Parathyroid adenoma (tissue), 2 donors: ENCODE measurements around the gene RAB3D.
"Not testable (repeated sequence)": the region's sequence is repeated elsewhere in the genome, so short reads cannot be mapped to it uniquely, and the experiment has no call there.

Source experiments
- H2AFZ ChIP-seq: fragments of 300-600 bp; sonication (generic); one replicate; pipeline ENCODE4 v1.7.0; 2017; ENCODE audit warnings: antibody characterized with exemption, mild to moderate bottlenecking
- H3K27ac ChIP-seq: fragments of 300-600 bp; sonication (generic); one replicate; pipeline ENCODE4 v1.7.0; 2017
- H3K27me3 ChIP-seq: fragments of 300-600 bp; sonication (generic); one replicate; pipeline ENCODE4 v1.7.0; 2017; ENCODE audit warnings: low read length; ENCODE audit not compliant: control insufficient read depth, insufficient read depth
- H3K36me3 ChIP-seq: fragments of 300-600 bp; sonication (generic); one replicate; pipeline ENCODE4 v1.7.0; 2017; ENCODE audit warnings: low read length; ENCODE audit not compliant: control insufficient read depth, insufficient read depth
- H3K4me1 ChIP-seq: fragments of 300-600 bp; sonication (generic); one replicate; pipeline ENCODE4 v1.7.0; 2017; ENCODE audit warnings: control low read depth
- H3K4me2 ChIP-seq: fragments of 300-600 bp; sonication (generic); one replicate; pipeline ENCODE4 v1.7.0; 2017; ENCODE audit warnings: low read length
- H3K4me3 ChIP-seq: fragments of 300-600 bp; sonication (generic); one replicate; pipeline ENCODE4 v1.7.0; 2017; ENCODE audit warnings: low read depth, low read length
- H3K79me2 ChIP-seq: fragments of 300-600 bp; sonication (generic); one replicate; pipeline ENCODE4 v1.7.0; 2017; ENCODE audit warnings: control low read depth
- H3K9ac ChIP-seq: fragments of 300-600 bp; sonication (generic); one replicate; pipeline ENCODE4 v1.7.0; 2017; ENCODE audit warnings: mild to moderate bottlenecking
- H3K9me3 ChIP-seq: fragments of 300-600 bp; sonication (generic); one replicate; pipeline ENCODE4 v1.7.0; 2017; ENCODE audit warnings: low read length; ENCODE audit not compliant: control insufficient read depth
- TF ChIP-seq, protein P1 (sequence below): fragments of 300-600 bp; sonication (generic); IDR thresholded peaks from one replicate; pipeline ENCODE4 v1.7.0; 2017; ENCODE audit warnings: antibody characterized with exemption, mild to moderate bottlenecking
- donor health status: primary hyperparathyroidism.

The RAB3D gene

DNA sequence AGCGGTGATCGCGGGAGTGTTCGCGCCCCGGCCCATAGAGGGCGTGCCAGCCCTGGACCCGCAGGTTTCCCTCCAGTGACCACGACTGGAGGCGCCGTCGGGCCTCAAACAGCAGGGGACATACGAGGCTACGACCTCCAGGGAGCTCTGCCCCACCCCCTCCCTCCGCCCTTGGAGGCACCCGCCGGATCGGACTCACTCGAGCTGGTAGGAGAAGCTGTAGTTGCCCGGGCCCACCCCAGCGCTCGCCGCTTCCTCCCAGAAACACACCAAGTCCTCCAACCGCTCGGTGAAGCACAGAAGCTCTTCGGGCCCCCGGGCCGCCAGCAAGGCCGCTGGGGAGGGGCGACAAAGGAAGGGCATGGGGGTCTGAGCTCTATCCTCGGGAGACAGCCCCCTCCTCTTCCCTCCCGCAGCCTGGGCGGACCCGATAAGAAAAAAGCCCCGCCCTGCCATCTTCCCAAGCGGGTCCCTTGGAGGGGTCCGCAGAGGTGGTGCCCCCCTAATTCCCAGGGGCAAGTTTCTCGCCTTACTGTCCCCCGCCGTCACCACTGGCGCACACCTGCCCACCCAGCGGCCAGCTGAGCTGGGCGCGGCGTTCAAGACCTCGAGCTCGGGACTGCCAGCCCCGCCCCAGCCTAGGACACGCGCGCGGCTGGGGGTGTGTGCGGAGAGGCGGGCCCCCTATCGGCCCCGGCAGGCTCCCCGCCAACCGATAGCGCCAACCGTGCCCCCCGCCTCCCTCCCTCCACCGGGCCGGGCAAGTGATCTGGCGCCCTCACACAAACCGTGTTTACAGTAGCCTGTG is 43.6 kb upstream of the RAB3D start:
- TF ChIP-seq, protein P1, sequence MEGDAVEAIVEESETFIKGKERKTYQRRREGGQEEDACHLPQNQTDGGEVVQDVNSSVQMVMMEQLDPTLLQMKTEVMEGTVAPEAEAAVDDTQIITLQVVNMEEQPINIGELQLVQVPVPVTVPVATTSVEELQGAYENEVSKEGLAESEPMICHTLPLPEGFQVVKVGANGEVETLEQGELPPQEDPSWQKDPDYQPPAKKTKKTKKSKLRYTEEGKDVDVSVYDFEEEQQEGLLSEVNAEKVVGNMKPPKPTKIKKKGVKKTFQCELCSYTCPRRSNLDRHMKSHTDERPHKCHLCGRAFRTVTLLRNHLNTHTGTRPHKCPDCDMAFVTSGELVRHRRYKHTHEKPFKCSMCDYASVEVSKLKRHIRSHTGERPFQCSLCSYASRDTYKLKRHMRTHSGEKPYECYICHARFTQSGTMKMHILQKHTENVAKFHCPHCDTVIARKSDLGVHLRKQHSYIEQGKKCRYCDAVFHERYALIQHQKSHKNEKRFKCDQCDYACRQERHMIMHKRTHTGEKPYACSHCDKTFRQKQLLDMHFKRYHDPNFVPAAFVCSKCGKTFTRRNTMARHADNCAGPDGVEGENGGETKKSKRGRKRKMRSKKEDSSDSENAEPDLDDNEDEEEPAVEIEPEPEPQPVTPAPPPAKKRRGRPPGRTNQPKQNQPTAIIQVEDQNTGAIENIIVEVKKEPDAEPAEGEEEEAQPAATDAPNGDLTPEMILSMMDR = peak; percentile 80
- H3K27ac ChIP-seq = peak overlapping the region; percentile 87
- H3K9ac ChIP-seq = no peak overlapping the region
- H3K9me3 ChIP-seq = no peaks in the 10 kb centered on the region
- H3K4me2 ChIP-seq = peak overlapping the region; percentile 88
- peaks cover 3% of the 10 kb centered on the region for H3K79me2 ChIP-seq
- H2AFZ ChIP-seq = peak overlapping the region; percentile 93
- H3K36me3 ChIP-seq = no peaks in the 10 kb centered on the region
- H3K4me1 ChIP-seq = peaks cover 3% of the 10 kb centered on the region
- no peaks in the 10 kb centered on the region for H3K27me3 ChIP-seq
- peak overlapping the region; percentile 80 for H3K4me3 ChIP-seq

DNA sequence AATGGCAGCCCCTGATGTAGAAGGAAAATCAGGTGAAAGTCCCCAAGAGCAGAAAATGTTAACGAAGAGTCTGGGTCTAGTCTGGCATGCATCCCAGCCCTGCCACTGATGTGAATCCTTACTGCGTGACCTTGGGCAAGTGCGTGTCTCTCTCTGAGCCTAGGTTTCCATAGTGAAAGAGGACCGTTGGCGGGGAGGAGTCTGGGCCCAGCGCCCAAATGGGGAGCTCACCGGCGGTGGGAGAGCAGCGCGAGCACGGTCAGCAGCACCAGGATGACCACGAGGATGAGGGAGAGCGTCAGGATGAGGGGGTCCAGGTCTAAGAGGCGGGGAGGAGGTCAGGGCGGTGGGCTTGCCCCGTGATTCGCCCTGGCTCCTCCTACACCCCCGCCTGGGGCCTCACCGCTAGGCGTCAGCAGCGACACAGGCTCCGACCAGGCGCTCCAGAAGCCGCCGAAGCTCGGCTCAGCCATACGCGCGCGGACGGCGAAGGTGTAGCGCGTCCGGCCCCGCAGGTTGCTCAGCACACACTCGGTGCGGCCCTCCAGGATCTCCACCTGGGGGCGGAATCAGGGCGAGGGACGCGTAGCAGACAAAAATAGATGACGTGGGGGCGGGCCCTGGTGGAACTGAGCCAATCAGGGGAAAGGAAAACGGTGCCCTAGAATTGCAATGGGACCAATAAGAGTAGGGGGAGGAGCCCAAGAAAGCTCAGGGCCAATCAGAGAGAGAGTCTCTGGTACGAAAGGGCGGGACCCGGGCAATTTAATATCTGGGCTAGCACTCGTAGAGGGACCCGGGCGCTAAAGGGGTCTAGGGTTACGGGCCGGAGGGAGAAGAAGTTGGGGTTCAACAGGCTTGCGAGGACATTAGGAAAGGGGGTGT is 41.4 kb upstream of the RAB3D start:
- H3K4me3 ChIP-seq = peak overlapping the region; percentile 69
- peak overlapping the region; percentile 91 for H3K4me2 ChIP-seq
- H3K9ac ChIP-seq = no peak overlapping the region
- H3K27me3 ChIP-seq = no peaks in the 10 kb centered on the region
- H3K27ac ChIP-seq = peak overlapping the region; percentile 58
- peak overlapping the region; percentile 68 for H2AFZ ChIP-seq
- H3K9me3 ChIP-seq = no peaks in the 10 kb centered on the region
- peaks cover 5% of the 10 kb centered on the region for H3K4me1 ChIP-seq
- no peaks in the 10 kb centered on the region for H3K36me3 ChIP-seq
- H3K79me2 ChIP-seq = peaks cover 3% of the 10 kb centered on the region
- TF ChIP-seq, protein P1 = peak; percentile 97

DNA sequence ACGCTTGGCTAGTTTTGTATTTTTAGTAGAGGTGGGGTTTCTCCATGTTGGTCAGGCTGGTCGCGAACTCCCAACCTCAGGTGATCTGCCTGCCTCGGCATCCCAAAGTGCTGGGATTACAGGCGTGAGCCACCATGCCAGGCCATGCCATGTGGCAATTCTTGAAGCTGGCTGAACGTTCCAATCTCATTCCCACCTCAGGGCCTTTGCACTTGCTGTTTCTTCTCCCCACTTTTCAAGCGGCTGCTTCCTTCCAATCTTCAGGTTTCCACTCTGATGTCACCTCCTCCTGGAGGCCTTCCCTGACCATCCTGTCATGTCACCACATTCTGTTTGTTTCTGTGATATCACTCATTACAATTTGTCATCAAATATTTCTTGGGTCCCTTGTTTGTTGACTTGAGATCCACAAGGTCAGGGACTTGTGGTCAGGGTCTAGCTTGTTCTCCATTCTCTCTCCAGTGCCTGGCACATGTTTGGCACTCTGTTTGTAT is 40.4 kb upstream of the RAB3D start:
- Histone ChIP-seq H2AFZ (no peak overlapping the region), H3K27me3 (no peaks in the 10 kb centered on the region), H3K4me3 (no peak overlapping the region), H3K27ac (peak overlapping the region; percentile 58), H3K9me3 (no peaks in the 10 kb centered on the region), H3K4me2 (no peak overlapping the region), H3K79me2 (peaks cover 3% of the 10 kb centered on the region), H3K4me1 (peaks cover 10% of the 10 kb centered on the region), H3K9ac (no peak overlapping the region), H3K36me3 (no peaks in the 10 kb centered on the region)
- TF ChIP-seq, protein P1 = no peak

DNA sequence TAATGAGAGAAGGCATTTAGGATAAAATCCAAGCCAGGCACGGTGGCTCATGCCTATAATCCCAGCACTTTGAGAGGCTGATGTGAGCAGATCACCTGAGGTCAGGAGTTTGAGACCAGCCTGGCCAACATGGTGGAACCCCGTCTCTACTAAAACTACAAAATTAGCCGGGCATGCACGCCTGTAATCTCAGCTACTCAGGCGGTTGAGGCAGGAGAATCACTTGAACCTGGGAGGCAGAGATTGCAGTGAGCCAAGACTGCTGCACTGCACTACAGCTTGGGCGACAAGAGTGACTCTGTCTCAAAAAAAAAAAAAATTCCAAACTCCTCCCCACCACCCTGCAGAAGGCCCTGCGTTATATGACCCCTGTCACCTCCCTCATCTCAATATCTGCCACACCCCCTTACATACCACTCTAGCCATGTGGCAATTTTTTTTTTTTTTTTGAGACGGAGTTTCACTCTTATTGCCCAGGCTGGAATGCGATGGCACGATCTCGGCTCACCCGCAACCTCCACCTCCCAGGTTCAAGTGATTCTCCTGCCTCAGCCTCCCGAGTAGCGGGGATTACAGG is 39.9 kb upstream of the RAB3D start:
- not testable (repeated sequence) for H2AFZ ChIP-seq, H3K27me3 ChIP-seq, H3K36me3 ChIP-seq, H3K4me2 ChIP-seq, H3K27ac ChIP-seq, H3K79me2 ChIP-seq, H3K4me1 ChIP-seq, H3K9ac ChIP-seq, H3K4me3 ChIP-seq, H3K9me3 ChIP-seq
